H1 (cell line): ENCODE data around the gene MOB4. TPM values are rescaled to one million over a fixed set of nuclear protein-coding genes. Genes with fewer than 3 reads are reported as not detected.

Experiments used
- JUND ChIP-seq: IDR thresholded peaks from 2 replicates; pipeline ENCODE4 v1.6.1; 2011; ENCODE audit warnings: mild to moderate bottlenecking, improper control_type of control experiment, low read length
- MAFK ChIP-seq: IDR thresholded peaks from 2 replicates; pipeline ENCODE4 v1.6.1; 2012; ENCODE audit warnings: low read depth, mild to moderate bottlenecking, improper control_type of control experiment, low read length
- SIX5 ChIP-seq: IDR thresholded peaks from 2 replicates; pipeline ENCODE4 v1.6.1; 2011; ENCODE audit warnings: mild to moderate bottlenecking, low read depth, low read length
- polyA plus RNA-seq, 7 experiments: library from polyadenylated mRNA; depleted of rRNA in 3 of 7; stranded (reverse) in 5 of 7; unstranded in 2 of 7; fragments of >200 nt in 5 of 7; fragments of 200-250 nt in 2 of 7; gene quantifications; 1 replicate in 5 of 7; 2 replicates in 1 of 7; 4 replicates in 1 of 7; pipeline versions ENCODE4 v1.2.1 to v1.2.3, GENCODE V29; 2011 to 2013; ENCODE audit warnings: missing spikeins in 2 of 7, mixed read lengths in 2 of 7
- total RNA-seq: library from RNA; stranded (reverse); fragmentation: NEBNext Ultra II Directional; extraction: Animal tissue kit (Norgen Biotek cat#: 25700); gene quantifications from 2 replicates; pipeline ENCODE4 v1.2.1, GENCODE V29; 2021
- TF ChIP-seq, protein P1 (sequence below): fragments of 300-600 bp; sonication (generic); IDR thresholded peaks from 2 replicates; pipeline ENCODE4 v1.7.1; 2012; ENCODE audit warnings: low read length, moderate library complexity, mild to moderate bottlenecking, inconsistent platforms; ENCODE audit not compliant: insufficient replicate concordance

The MOB4 gene
- total and polyA plus RNA-seq, 2 of the 8 experiments (the other 6 are each of a cell fraction or from before 2014, with no cell fraction given), result 51.5 to 54.2 TPM

DNA sequence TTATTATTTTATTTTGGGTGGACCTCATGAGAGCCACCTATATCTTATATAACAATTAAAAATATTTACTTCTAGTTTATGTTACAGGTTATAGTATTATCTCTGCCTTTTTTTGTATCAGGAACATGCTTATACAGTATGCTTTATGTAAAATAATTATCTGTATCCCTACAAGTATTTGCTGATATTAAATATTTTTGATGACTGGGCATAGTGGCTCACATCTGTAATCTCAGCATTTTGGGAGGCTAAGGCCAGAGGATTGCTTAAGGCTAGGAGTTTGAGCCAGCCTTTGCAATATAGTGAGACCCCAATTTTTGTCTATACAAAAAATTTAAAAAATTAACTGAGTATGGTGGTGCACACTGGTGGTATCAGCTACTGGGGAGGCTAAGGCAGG lies 39.6 kb downstream of the MOB4 start (continued):
- TF ChIP-seq, protein P1, sequence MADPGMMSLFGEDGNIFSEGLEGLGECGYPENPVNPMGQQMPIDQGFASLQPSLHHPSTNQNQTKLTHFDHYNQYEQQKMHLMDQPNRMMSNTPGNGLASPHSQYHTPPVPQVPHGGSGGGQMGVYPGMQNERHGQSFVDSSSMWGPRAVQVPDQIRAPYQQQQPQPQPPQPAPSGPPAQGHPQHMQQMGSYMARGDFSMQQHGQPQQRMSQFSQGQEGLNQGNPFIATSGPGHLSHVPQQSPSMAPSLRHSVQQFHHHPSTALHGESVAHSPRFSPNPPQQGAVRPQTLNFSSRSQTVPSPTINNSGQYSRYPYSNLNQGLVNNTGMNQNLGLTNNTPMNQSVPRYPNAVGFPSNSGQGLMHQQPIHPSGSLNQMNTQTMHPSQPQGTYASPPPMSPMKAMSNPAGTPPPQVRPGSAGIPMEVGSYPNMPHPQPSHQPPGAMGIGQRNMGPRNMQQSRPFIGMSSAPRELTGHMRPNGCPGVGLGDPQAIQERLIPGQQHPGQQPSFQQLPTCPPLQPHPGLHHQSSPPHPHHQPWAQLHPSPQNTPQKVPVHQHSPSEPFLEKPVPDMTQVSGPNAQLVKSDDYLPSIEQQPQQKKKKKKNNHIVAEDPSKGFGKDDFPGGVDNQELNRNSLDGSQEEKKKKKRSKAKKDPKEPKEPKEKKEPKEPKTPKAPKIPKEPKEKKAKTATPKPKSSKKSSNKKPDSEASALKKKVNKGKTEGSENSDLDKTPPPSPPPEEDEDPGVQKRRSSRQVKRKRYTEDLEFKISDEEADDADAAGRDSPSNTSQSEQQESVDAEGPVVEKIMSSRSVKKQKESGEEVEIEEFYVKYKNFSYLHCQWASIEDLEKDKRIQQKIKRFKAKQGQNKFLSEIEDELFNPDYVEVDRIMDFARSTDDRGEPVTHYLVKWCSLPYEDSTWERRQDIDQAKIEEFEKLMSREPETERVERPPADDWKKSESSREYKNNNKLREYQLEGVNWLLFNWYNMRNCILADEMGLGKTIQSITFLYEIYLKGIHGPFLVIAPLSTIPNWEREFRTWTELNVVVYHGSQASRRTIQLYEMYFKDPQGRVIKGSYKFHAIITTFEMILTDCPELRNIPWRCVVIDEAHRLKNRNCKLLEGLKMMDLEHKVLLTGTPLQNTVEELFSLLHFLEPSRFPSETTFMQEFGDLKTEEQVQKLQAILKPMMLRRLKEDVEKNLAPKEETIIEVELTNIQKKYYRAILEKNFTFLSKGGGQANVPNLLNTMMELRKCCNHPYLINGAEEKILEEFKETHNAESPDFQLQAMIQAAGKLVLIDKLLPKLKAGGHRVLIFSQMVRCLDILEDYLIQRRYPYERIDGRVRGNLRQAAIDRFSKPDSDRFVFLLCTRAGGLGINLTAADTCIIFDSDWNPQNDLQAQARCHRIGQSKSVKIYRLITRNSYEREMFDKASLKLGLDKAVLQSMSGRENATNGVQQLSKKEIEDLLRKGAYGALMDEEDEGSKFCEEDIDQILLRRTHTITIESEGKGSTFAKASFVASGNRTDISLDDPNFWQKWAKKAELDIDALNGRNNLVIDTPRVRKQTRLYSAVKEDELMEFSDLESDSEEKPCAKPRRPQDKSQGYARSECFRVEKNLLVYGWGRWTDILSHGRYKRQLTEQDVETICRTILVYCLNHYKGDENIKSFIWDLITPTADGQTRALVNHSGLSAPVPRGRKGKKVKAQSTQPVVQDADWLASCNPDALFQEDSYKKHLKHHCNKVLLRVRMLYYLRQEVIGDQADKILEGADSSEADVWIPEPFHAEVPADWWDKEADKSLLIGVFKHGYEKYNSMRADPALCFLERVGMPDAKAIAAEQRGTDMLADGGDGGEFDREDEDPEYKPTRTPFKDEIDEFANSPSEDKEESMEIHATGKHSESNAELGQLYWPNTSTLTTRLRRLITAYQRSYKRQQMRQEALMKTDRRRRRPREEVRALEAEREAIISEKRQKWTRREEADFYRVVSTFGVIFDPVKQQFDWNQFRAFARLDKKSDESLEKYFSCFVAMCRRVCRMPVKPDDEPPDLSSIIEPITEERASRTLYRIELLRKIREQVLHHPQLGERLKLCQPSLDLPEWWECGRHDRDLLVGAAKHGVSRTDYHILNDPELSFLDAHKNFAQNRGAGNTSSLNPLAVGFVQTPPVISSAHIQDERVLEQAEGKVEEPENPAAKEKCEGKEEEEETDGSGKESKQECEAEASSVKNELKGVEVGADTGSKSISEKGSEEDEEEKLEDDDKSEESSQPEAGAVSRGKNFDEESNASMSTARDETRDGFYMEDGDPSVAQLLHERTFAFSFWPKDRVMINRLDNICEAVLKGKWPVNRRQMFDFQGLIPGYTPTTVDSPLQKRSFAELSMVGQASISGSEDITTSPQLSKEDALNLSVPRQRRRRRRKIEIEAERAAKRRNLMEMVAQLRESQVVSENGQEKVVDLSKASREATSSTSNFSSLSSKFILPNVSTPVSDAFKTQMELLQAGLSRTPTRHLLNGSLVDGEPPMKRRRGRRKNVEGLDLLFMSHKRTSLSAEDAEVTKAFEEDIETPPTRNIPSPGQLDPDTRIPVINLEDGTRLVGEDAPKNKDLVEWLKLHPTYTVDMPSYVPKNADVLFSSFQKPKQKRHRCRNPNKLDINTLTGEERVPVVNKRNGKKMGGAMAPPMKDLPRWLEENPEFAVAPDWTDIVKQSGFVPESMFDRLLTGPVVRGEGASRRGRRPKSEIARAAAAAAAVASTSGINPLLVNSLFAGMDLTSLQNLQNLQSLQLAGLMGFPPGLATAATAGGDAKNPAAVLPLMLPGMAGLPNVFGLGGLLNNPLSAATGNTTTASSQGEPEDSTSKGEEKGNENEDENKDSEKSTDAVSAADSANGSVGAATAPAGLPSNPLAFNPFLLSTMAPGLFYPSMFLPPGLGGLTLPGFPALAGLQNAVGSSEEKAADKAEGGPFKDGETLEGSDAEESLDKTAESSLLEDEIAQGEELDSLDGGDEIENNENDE, result no peak
- TF ChIP-seq MAFK (no peak), JUND (no peak), SIX5 (no peak)
